ENCODE measurements around the gene CHRM3.

DNA sequence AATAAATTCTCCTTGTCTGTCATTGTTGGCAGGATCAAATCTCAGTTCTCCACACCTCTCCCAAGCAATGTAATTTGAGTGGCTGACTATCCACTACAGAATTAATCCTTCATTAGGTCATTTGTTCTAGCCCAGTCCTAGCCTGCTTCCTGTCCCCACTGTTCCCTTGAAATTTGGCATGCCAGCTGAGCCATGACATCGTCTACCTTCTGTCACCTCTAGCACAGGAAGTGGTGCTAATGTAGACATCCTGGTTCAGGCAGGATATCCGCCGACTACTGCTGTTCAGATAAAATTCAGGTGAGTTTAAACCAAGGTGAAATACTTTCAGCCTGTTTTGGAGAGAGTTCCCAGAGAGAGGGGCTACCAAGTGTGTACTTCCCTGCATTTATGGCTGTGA is 5.9 kb downstream of the CHRM3 start:
- TF ChIP-seq, protein P1, sequence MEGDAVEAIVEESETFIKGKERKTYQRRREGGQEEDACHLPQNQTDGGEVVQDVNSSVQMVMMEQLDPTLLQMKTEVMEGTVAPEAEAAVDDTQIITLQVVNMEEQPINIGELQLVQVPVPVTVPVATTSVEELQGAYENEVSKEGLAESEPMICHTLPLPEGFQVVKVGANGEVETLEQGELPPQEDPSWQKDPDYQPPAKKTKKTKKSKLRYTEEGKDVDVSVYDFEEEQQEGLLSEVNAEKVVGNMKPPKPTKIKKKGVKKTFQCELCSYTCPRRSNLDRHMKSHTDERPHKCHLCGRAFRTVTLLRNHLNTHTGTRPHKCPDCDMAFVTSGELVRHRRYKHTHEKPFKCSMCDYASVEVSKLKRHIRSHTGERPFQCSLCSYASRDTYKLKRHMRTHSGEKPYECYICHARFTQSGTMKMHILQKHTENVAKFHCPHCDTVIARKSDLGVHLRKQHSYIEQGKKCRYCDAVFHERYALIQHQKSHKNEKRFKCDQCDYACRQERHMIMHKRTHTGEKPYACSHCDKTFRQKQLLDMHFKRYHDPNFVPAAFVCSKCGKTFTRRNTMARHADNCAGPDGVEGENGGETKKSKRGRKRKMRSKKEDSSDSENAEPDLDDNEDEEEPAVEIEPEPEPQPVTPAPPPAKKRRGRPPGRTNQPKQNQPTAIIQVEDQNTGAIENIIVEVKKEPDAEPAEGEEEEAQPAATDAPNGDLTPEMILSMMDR (optimal IDR thresholded peaks at IDR 0.05 in 1 of 3, IDR thresholded peaks at IDR 0.05 in 1 of 3, conservative IDR thresholded peaks at IDR 0.05 in 1 of 3; ENCODE audit: extremely low read depth in 1 of 3, insufficient read depth in 2 of 3, low read length in 3 of 3) = no peak
- no peak for TF ChIP-seq EZH2 (IDR thresholded peaks at IDR 0.05; ENCODE audit: low read length)
